Ovary (tissue), 9 donors: Measurements from ENCODE around the gene ANKRD1. TPM values are rescaled to one million over a fixed set of nuclear protein-coding genes. Genes with fewer than 3 reads are reported as not detected.

ENCODE experiments used
- DNase-seq, 5 donors: peaks; one replicate each; pipeline ENCODE4 v3.0.0-alpha.2; 2019 to 2020
- H3K27ac ChIP-seq, 2 donors: fragments of 200-600 bp; one replicate each; pipeline versions ENCODE4 v1.5.1 to v1.8.0; 2019 to 2022
- H3K27me3 ChIP-seq: fragments of 200-600 bp; one replicate; pipeline ENCODE4 v1.8.0; 2022
- H3K36me3 ChIP-seq: fragments of 200-600 bp; sonication (generic); one replicate; pipeline ENCODE4 v1.5.1; 2019
- H3K4me1 ChIP-seq: one replicate; pipeline ENCODE4 v1.8.1; 2013; ENCODE audit warnings: mild to moderate bottlenecking, moderate library complexity; ENCODE audit not compliant: insufficient read depth
- H3K4me3 ChIP-seq: fragments of 200-600 bp; sonication (generic); one replicate; pipeline ENCODE4 v1.5.1; 2017
- H3K9me3 ChIP-seq, 2 donors: fragments of 200-600 bp in 1 of 2; sonication (generic) in 1 of 2; one replicate each; pipeline versions ENCODE4 v1.5.1 to v1.8.1; 2013 to 2019; ENCODE audit warnings: mild to moderate bottlenecking in 1 of 2, moderate library complexity in 1 of 2
- EP300 ChIP-seq: sonication (generic); formaldehyde crosslinking; IDR thresholded peaks from one replicate; pipeline ENCODE4 v1.6.1; 2017; ENCODE audit warnings: antibody characterized with exemption
- POLR2A ChIP-seq: fragments of 450-650 bp; IDR thresholded peaks from one replicate; pipeline ENCODE4 v1.6.1; 2017; ENCODE audit warnings: antibody characterized with exemption, mild to moderate bottlenecking, moderate library complexity
- WGBS, 3 donors: extraction: QIAGEN DNeasy Blood & Tissue Kit in 1 of 3; methylation state at CpG; one replicate each; pipeline versions ENCODE4 v1.1.5 to v1.1.7; 2013 to 2017; 5-methylcytosine and 5-hydroxymethylcytosine counted together
- intact Hi-C, 4 donors: fragments of 100-400 bp; cut with DNase I; formaldehyde crosslinking; loops; one replicate each; pipeline versions ENCODE4 v1.11.0 to v1.15.1; 2022 to 2023
- polyA plus RNA-seq, 2 donors: library from polyadenylated mRNA; stranded (reverse); fragments of 200-250 nt in 1 of 2; fragments of 350-450 nt in 1 of 2; fragmentation: Illumina TruSeq in 1 of 2; extraction: RNeasy Lipid Tissue Mini Kit (QIAGEN cat#74804) in 1 of 2; gene quantifications; one replicate each; pipeline ENCODE4 v1.2.3, GENCODE V29; 2013 to 2014
- total RNA-seq, 7 donors: library from RNA; depleted of rRNA in 2 of 7; stranded (reverse); fragments of >200 nt in 2 of 7; fragmentation: NEBNext Ultra II Directional in 3 of 7; extraction: Animal tissue kit (Norgen Biotek cat#: 25700) in 3 of 7; gene quantifications; one replicate each; pipeline versions ENCODE4 v1.1.0 to v1.2.4, GENCODE V29; 2016 to 2023
- TF ChIP-seq, protein P1 (sequence below), 3 donors: fragments of 450-650 bp in 2 of 3; fragments of 200-600 bp in 1 of 3; IDR thresholded peaks; one replicate each; pipeline versions ENCODE4 v1.5.1 to v1.8.0; 2016 to 2022; ENCODE audit warnings: antibody characterized with exemption in 3 of 3, mild to moderate bottlenecking in 1 of 3
- donor health status: DM: no; HTN: no; CAD: no; lungs with moderate emphysema.
- donor health status: DM: no; HTN: no; CAD: no.
- donor health status: Bipolar disorder and iron deficiency.
- donor health status: DM: yes; HTN: yes; CAD: no.
- donor health status: DM: no; HTN: no; CAD: no.
- donor health status: DM: yes; HTN: yes; CAD: no.

The ANKRD1 gene
- total and polyA plus RNA-seq, 9 donors, result 0.27 to 0.84 (median 0.36) TPM; not detected in 4

DNA sequence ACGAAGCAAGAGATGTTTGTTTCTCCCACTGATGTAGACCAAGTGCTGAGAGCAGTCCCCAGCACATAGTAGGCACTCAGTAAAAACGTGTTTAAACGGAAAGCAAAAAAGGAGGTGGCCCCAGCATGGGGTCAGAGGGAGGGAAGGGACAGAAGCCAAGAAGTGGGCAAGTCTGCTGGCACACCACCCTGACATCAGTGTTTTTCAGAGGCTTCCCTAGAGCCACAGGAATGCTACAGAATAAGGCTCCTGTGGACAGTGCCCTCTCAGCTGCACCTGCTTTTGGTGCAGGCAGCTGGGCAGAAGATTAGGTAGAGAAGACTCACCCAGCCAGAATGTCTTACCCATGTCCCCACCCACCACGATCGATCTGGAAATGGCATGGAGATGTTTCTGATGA lies 8.3 kb upstream of the ANKRD1 start:
- H3K27me3 ChIP-seq, result no peaks in the 10 kb centered on the region
- H3K4me1 ChIP-seq, result peaks cover 10% of the 10 kb centered on the region
- TF ChIP-seq EP300, result no peak
- TF ChIP-seq, protein P1, sequence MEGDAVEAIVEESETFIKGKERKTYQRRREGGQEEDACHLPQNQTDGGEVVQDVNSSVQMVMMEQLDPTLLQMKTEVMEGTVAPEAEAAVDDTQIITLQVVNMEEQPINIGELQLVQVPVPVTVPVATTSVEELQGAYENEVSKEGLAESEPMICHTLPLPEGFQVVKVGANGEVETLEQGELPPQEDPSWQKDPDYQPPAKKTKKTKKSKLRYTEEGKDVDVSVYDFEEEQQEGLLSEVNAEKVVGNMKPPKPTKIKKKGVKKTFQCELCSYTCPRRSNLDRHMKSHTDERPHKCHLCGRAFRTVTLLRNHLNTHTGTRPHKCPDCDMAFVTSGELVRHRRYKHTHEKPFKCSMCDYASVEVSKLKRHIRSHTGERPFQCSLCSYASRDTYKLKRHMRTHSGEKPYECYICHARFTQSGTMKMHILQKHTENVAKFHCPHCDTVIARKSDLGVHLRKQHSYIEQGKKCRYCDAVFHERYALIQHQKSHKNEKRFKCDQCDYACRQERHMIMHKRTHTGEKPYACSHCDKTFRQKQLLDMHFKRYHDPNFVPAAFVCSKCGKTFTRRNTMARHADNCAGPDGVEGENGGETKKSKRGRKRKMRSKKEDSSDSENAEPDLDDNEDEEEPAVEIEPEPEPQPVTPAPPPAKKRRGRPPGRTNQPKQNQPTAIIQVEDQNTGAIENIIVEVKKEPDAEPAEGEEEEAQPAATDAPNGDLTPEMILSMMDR (IDR thresholded peaks at IDR 0.05), result no peak
- TF ChIP-seq POLR2A, result no peak
- WGBS, 3 donors, result 65 to 80% (median 67%) methylated on average over 5 of the region's 5 CpGs
- no peak for DNase-seq
- H3K27ac ChIP-seq, result no peak overlapping the region
- H3K36me3 ChIP-seq, result no peaks in the 10 kb centered on the region
- intact Hi-C loops, result no loop called here
- H3K4me3 ChIP-seq, result no peak overlapping the region
- no peaks in the 10 kb centered on the region for H3K9me3 ChIP-seq

DNA sequence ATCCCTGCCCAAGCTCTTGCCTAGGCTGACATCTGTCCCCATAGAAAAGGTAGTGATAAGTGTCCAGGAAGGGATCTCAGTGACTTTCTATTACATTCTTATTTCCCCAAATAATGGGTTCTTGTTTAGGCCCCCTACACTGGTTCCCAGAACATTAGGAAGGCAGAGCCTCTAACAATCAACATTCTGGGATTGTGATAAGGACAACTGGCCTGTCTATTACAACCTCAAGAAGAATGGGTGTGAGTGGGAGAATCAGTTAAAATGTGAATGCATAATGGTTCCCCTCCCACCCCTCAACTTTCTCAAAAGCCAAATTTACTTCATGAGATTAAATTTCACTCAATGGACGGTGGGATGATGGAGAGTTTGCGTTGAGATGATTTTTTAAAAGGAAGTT lies 6.4 kb upstream of the ANKRD1 start:
- intact Hi-C loops, result no loop called here
- no peaks in the 10 kb centered on the region for H3K36me3 ChIP-seq
- DNase-seq, result no peak
- H3K27ac ChIP-seq, result no peak overlapping the region
- WGBS, 3 donors, result 87 to 98% (median 95%) methylated on average over 2 of the region's 2 CpGs
- no peaks in the 10 kb centered on the region for H3K9me3 ChIP-seq
- TF ChIP-seq POLR2A (no peak), EP300 (no peak)
- TF ChIP-seq, protein P1 (IDR thresholded peaks at IDR 0.05), result no peak
- no peaks in the 10 kb centered on the region for H3K27me3 ChIP-seq
- H3K4me1 ChIP-seq, result peaks cover 10% of the 10 kb centered on the region
- H3K4me3 ChIP-seq, result no peak overlapping the region

DNA sequence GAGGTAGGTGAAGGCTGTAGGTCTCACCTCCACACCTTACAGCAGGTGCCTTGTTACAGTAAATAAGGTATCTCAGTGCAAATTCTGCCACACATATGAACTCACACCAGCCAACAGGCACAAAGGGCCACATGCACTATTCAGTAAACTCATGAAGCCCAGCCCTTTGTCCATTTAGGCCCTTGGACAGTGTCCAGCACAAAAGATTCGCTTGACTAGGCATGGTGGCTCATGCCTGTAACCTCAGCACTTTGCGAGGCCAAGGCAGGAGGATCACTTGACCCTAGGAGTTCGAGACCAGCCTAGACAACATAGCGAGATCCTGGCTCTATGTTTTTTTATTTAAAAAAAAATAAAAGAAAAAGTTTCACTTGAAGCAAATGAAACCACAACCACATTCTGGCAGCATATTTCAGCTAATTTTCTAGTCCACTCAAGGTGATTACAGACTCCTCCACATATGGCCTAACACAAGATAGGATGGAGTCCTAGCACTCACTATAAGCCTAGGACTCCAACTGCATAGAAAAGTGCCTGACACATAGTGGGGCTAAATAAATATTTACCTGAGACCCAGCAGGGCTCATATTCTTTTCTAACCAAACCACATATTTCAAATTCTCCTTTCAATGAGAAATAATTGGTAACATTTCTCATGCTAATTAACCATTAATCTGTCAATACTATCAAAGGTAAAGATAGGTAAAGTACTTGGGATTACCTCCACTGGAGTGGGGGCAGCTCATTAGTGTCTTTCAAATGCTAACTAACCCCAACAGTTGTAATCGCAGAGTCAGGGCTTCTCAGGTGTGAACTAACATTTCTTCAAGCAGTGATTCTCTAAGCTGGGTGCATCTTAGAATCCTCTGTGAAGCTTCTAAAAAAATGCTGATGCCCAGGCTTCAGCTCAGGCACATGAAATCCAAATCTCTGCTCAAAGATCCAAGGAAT lies 4.5 kb upstream of the ANKRD1 start:
- Histone ChIP-seq H3K27ac (no peak overlapping the region), H3K4me3 (no peak overlapping the region), H3K9me3 (no peaks in the 10 kb centered on the region), H3K36me3 (no peaks in the 10 kb centered on the region), H3K4me1 (peaks cover 4% of the 10 kb centered on the region), H3K27me3 (no peaks in the 10 kb centered on the region)
- 86 to 94% (median 87%) methylated on average over 5 of the region's 5 CpGs for WGBS, 3 donors
- intact Hi-C loops, result no loop called here
- DNase-seq, result no peak
- TF ChIP-seq POLR2A (no peak), EP300 (no peak)
- TF ChIP-seq, protein P1 (IDR thresholded peaks at IDR 0.05), result no peak

DNA sequence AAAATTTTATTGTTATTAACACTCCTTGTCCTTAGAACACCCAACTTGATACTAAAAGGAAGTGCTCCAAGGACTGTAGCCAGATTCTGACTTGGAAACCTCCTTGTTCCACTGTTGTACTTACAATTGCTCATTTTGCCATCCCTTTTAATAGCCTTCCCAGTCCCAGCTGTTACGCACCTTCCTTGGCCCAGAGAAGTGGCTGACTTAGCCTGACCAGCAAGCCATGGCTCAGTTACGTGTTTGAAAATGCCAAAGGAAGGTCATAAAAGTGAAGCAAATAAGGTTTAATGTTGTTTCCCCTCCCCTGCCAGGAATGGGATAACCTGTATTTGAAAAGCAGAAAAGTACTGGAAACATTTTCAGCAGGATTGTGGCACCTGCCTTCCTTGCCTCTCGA lies 3.7 kb upstream of the ANKRD1 start:
- DNase-seq, result no peak
- H3K27ac ChIP-seq, result no peak overlapping the region
- H3K36me3 ChIP-seq, result no peaks in the 10 kb centered on the region
- H3K4me1 ChIP-seq, result peaks cover 4% of the 10 kb centered on the region
- no peak overlapping the region for H3K4me3 ChIP-seq
- intact Hi-C loops, result no loop called here
- no peaks in the 10 kb centered on the region for H3K9me3 ChIP-seq
- no peaks in the 10 kb centered on the region for H3K27me3 ChIP-seq
- TF ChIP-seq, protein P1 (IDR thresholded peaks at IDR 0.05), result no peak
- TF ChIP-seq POLR2A, result no peak
- TF ChIP-seq EP300, result no peak
- WGBS, 3 donors, result 77 to 93% (median 92%) methylated on average over 3 of the region's 3 CpGs
